ENCODE data around the gene CDCP1.

The CDCP1 gene

GRCh38 chr3:45100981-45101407, 45.2 kb downstream of the CDCP1 start:
- H3K4me3 ChIP-seq (ENCODE audit: low read depth, low read length): no peak overlapping the region
- peak; percentile 58 for TF ChIP-seq POLR2A (IDR thresholded peaks at IDR 0.05; ENCODE audit: extremely low read depth, insufficient read length)
- peak; percentile 90 for TF ChIP-seq MYC (IDR thresholded peaks at IDR 0.05; ENCODE audit: low read depth, low read length)
- TF ChIP-seq CTCF (IDR thresholded peaks at IDR 0.05; ENCODE audit: low read depth, low read length): no peak
- TF ChIP-seq MAX (IDR thresholded peaks at IDR 0.05; ENCODE audit: low read depth, low read length): peak; percentile 95

GRCh38 chr3:45098310-45098709, 47.9 kb downstream of the CDCP1 start:
- H3K4me3 ChIP-seq (ENCODE audit: low read depth, low read length): no peak overlapping the region
- DNase-seq (ENCODE audit: low read depth): peak; percentile 83
- TF ChIP-seq MAX (IDR thresholded peaks at IDR 0.05; ENCODE audit: low read depth, low read length): no peak
- TF ChIP-seq POLR2A (IDR thresholded peaks at IDR 0.05; ENCODE audit: extremely low read depth, insufficient read length): no peak
- TF ChIP-seq MYC (IDR thresholded peaks at IDR 0.05; ENCODE audit: low read depth, low read length): no peak
- TF ChIP-seq CTCF (IDR thresholded peaks at IDR 0.05; ENCODE audit: low read depth, low read length): no peak

More at GRCh38 chr3:45100981-45101407, 45.2 kb downstream of the CDCP1 start:
- DNase-seq (ENCODE audit: low read depth): peak; percentile 98

GRCh38 chr3:45097296-45097883, 48.8 kb downstream of the CDCP1 start:
- H3K4me3 ChIP-seq (ENCODE audit: low read depth, low read length): no peak overlapping the region
- DNase-seq (ENCODE audit: low read depth): no peak
- TF ChIP-seq CTCF (IDR thresholded peaks at IDR 0.05; ENCODE audit: low read depth, low read length) (no peak), MAX (IDR thresholded peaks at IDR 0.05; ENCODE audit: low read depth, low read length) (no peak)

- no peak overlapping the region for H3K4me3 ChIP-seq (ENCODE audit: low read depth, low read length)
- TF ChIP-seq CTCF (IDR thresholded peaks at IDR 0.05; ENCODE audit: low read depth, low read length): no peak
- TF ChIP-seq MYC (IDR thresholded peaks at IDR 0.05; ENCODE audit: low read depth, low read length): no peak
- TF ChIP-seq MAX (IDR thresholded peaks at IDR 0.05; ENCODE audit: low read depth, low read length): no peak
- TF ChIP-seq POLR2A (IDR thresholded peaks at IDR 0.05; ENCODE audit: extremely low read depth, insufficient read length): no peak
- DNase-seq (ENCODE audit: low read depth): no peak
Measured at GRCh38 chr3:45095916-45096526, 50.2 kb downstream of the CDCP1 start.

GRCh38 chr3:45093176-45093575, 53.0 kb downstream of the CDCP1 start:
- DNase-seq (ENCODE audit: low read depth): no peak
- H3K4me3 ChIP-seq (ENCODE audit: low read depth, low read length): no peak overlapping the region
- TF ChIP-seq CTCF (IDR thresholded peaks at IDR 0.05; ENCODE audit: low read depth, low read length) (no peak), MYC (IDR thresholded peaks at IDR 0.05; ENCODE audit: low read depth, low read length) (no peak), MAX (IDR thresholded peaks at IDR 0.05; ENCODE audit: low read depth, low read length) (no peak), POLR2A (IDR thresholded peaks at IDR 0.05; ENCODE audit: extremely low read depth, insufficient read length) (no peak)

Data from NB4 (cell line).